Measurements from ENCODE around the gene ZNF526.
"Not testable (repeated sequence)": the region's sequence is repeated elsewhere in the genome, so short reads cannot be mapped to it uniquely, and the experiment has no call there.

Gene ZNF526

GRCh38 chr19:42253245-42254088 lies 33.4 kb downstream of the ZNF526 start:
- Histone ChIP-seq H3K27ac (ENCODE audit: low read depth, low read length) (peak overlapping the region; percentile 83), H3K27me3 (ENCODE audit: insufficient read depth, low read length) (no peaks in the 10 kb centered on the region), H3K79me2 (ENCODE audit: control insufficient read depth, insufficient read depth, low read length, unreplicated experiment) (peaks cover 49% of the 10 kb centered on the region), H3K4me1 (ENCODE audit: control insufficient read depth, insufficient read depth, low read length, unreplicated experiment) (peaks cover 16% of the 10 kb centered on the region), H2AFZ (ENCODE audit: low read length, unreplicated experiment) (no peak overlapping the region), H3K36me3 (ENCODE audit: insufficient read depth, low read length) (no peaks in the 10 kb centered on the region), H3K4me3 (ENCODE audit: low read depth, low read length) (peak overlapping the region; percentile 96)

- H3K4me3 ChIP-seq (ENCODE audit: low read depth, low read length) = peak overlapping the region; percentile 96
- peaks cover 49% of the 10 kb centered on the region for H3K79me2 ChIP-seq (ENCODE audit: control insufficient read depth, insufficient read depth, low read length, unreplicated experiment)
- no peak overlapping the region for H2AFZ ChIP-seq (ENCODE audit: low read length, unreplicated experiment)
- peak overlapping the region; percentile 83 for H3K27ac ChIP-seq (ENCODE audit: low read depth, low read length)
- peaks cover 16% of the 10 kb centered on the region for H3K4me1 ChIP-seq (ENCODE audit: control insufficient read depth, insufficient read depth, low read length, unreplicated experiment)
- H3K36me3 ChIP-seq (ENCODE audit: insufficient read depth, low read length) = no peaks in the 10 kb centered on the region
- H3K27me3 ChIP-seq (ENCODE audit: insufficient read depth, low read length) = no peaks in the 10 kb centered on the region
These were observed 34.2 kb downstream of the ZNF526 start for GRCh38 chr19:42254089-42254849.

GRCh38 chr19:42254850-42255765 lies 35.0 kb downstream of the ZNF526 start, which contains the start of gene ERF:
Gene ERF, minus strand, starts transcription at chr19:42255128. Its CDS starts 129 bp downstream, at chr19:42254999.
- no peaks in the 10 kb centered on the region for H3K36me3 ChIP-seq (ENCODE audit: insufficient read depth, low read length)
- peak within 1 kb of the TSS; percentile 83 for H3K27ac ChIP-seq (ENCODE audit: low read depth, low read length)
- H3K4me1 ChIP-seq (ENCODE audit: control insufficient read depth, insufficient read depth, low read length, unreplicated experiment) = peaks cover 16% of the 10 kb centered on the region
- H3K79me2 ChIP-seq (ENCODE audit: control insufficient read depth, insufficient read depth, low read length, unreplicated experiment) = peaks cover 41% of the 10 kb centered on the region
- H3K27me3 ChIP-seq (ENCODE audit: insufficient read depth, low read length) = no peaks in the 10 kb centered on the region
- no peak within 1 kb of the TSS for H2AFZ ChIP-seq (ENCODE audit: low read length, unreplicated experiment)
- H3K4me3 ChIP-seq (ENCODE audit: low read depth, low read length) = peak within 1 kb of the TSS; percentile 96

- H3K27me3 ChIP-seq (ENCODE audit: insufficient read depth, low read length) = no peaks in the 10 kb centered on the region
- H2AFZ ChIP-seq (ENCODE audit: low read length, unreplicated experiment) = no peak overlapping the region
- no peaks in the 10 kb centered on the region for H3K36me3 ChIP-seq (ENCODE audit: insufficient read depth, low read length)
- peaks cover 7% of the 10 kb centered on the region for H3K4me1 ChIP-seq (ENCODE audit: control insufficient read depth, insufficient read depth, low read length, unreplicated experiment)
- H3K27ac ChIP-seq (ENCODE audit: low read depth, low read length) = peak overlapping the region; percentile 72
- peak overlapping the region; percentile 82 for H3K4me3 ChIP-seq (ENCODE audit: low read depth, low read length)
- peaks cover 32% of the 10 kb centered on the region for H3K79me2 ChIP-seq (ENCODE audit: control insufficient read depth, insufficient read depth, low read length, unreplicated experiment)
These were observed 35.9 kb downstream of the ZNF526 start for GRCh38 chr19:42255766-42256745.

GRCh38 chr19:42257842-42258241 lies 37.7 kb downstream of the ZNF526 start:
- not testable (repeated sequence) for H3K27me3 ChIP-seq (ENCODE audit: insufficient read depth, low read length)
- H3K79me2 ChIP-seq (ENCODE audit: control insufficient read depth, insufficient read depth, low read length, unreplicated experiment) = peaks cover 18% of the 10 kb centered on the region

GRCh38 chr19:42261763-42262162 lies 41.7 kb downstream of the ZNF526 start:
- no peak overlapping the region for H2AFZ ChIP-seq (ENCODE audit: low read length, unreplicated experiment)
- H3K4me3 ChIP-seq (ENCODE audit: low read depth, low read length) = no peak overlapping the region
- no peaks in the 10 kb centered on the region for H3K4me1 ChIP-seq (ENCODE audit: control insufficient read depth, insufficient read depth, low read length, unreplicated experiment)
- H3K27ac ChIP-seq (ENCODE audit: low read depth, low read length) = no peak overlapping the region
- H3K27me3 ChIP-seq (ENCODE audit: insufficient read depth, low read length) = no peaks in the 10 kb centered on the region
- H3K36me3 ChIP-seq (ENCODE audit: insufficient read depth, low read length) = no peaks in the 10 kb centered on the region
- H3K79me2 ChIP-seq (ENCODE audit: control insufficient read depth, insufficient read depth, low read length, unreplicated experiment) = no peaks in the 10 kb centered on the region

More at GRCh38 chr19:42257842-42258241, 37.7 kb downstream of the ZNF526 start:
- not testable (repeated sequence) for H3K4me3 ChIP-seq (ENCODE audit: low read depth, low read length); H3K4me1 ChIP-seq (ENCODE audit: control insufficient read depth, insufficient read depth, low read length, unreplicated experiment); H3K27ac ChIP-seq (ENCODE audit: low read depth, low read length); H2AFZ ChIP-seq (ENCODE audit: low read length, unreplicated experiment); H3K36me3 ChIP-seq (ENCODE audit: insufficient read depth, low read length)

GRCh38 chr19:42266105-42266504 lies 46.0 kb downstream of the ZNF526 start:
- H3K27ac ChIP-seq (ENCODE audit: low read depth, low read length); H3K4me3 ChIP-seq (ENCODE audit: low read depth, low read length); H3K36me3 ChIP-seq (ENCODE audit: insufficient read depth, low read length); H3K27me3 ChIP-seq (ENCODE audit: insufficient read depth, low read length); H3K4me1 ChIP-seq (ENCODE audit: control insufficient read depth, insufficient read depth, low read length, unreplicated experiment); H2AFZ ChIP-seq (ENCODE audit: low read length, unreplicated experiment): not testable (repeated sequence)
- peaks cover 15% of the 10 kb centered on the region for H3K79me2 ChIP-seq (ENCODE audit: control insufficient read depth, insufficient read depth, low read length, unreplicated experiment)

- not testable (repeated sequence) for H3K27ac ChIP-seq (ENCODE audit: low read depth, low read length); H3K27me3 ChIP-seq (ENCODE audit: insufficient read depth, low read length); H2AFZ ChIP-seq (ENCODE audit: low read length, unreplicated experiment); H3K4me1 ChIP-seq (ENCODE audit: control insufficient read depth, insufficient read depth, low read length, unreplicated experiment); H3K36me3 ChIP-seq (ENCODE audit: insufficient read depth, low read length)
- peak overlapping the region; percentile 92 for H3K4me3 ChIP-seq (ENCODE audit: low read depth, low read length)
- peaks cover 22% of the 10 kb centered on the region for H3K79me2 ChIP-seq (ENCODE audit: control insufficient read depth, insufficient read depth, low read length, unreplicated experiment)
These were observed 47.0 kb downstream of the ZNF526 start for GRCh38 chr19:42266928-42267603.

- no peak overlapping the region for H3K27ac ChIP-seq (ENCODE audit: low read depth, low read length)
- H3K36me3 ChIP-seq (ENCODE audit: insufficient read depth, low read length) = no peaks in the 10 kb centered on the region
- H3K27me3 ChIP-seq (ENCODE audit: insufficient read depth, low read length) = no peaks in the 10 kb centered on the region
- peaks cover 24% of the 10 kb centered on the region for H3K79me2 ChIP-seq (ENCODE audit: control insufficient read depth, insufficient read depth, low read length, unreplicated experiment)
- H3K4me3 ChIP-seq (ENCODE audit: low read depth, low read length) = peak overlapping the region; percentile 92
- peaks cover 8% of the 10 kb centered on the region for H3K4me1 ChIP-seq (ENCODE audit: control insufficient read depth, insufficient read depth, low read length, unreplicated experiment)
- peak overlapping the region; percentile 72 for H2AFZ ChIP-seq (ENCODE audit: low read length, unreplicated experiment)
These were observed 47.6 kb downstream of the ZNF526 start for GRCh38 chr19:42267644-42268141.

All from ACC112 (cell line).